Fibroblast of lung (primary cell): Measurements from ENCODE around the gene TMPRSS13.
"Not testable (repeated sequence)": the region's sequence is repeated elsewhere in the genome, so short reads cannot be mapped to it uniquely, and the experiment has no call there.

ENCODE experiments used
- CTCF ChIP-seq, 2 donors: IDR thresholded peaks in 1 of 2; conservative IDR thresholded peaks in 1 of 2; 1 replicate in 1 of 2; 2 replicates in 1 of 2; pipeline ENCODE4 v1.5.1; 2011 to 2012; ENCODE audit warnings: low read length in 2 of 2, control low read depth in 1 of 2, inconsistent platforms in 1 of 2, low read depth in 1 of 2, mild to moderate bottlenecking in 1 of 2
- EZH2 ChIP-seq: IDR thresholded peaks from 2 replicates; pipeline ENCODE4 v1.5.1; 2012; ENCODE audit warnings: low read length, control low read depth, mild to moderate bottlenecking; ENCODE audit errors: missing control alignments

- not testable (repeated sequence) for TF ChIP-seq CTCF (conservative IDR thresholded peaks at IDR 0.05 in 1 of 2, IDR thresholded peaks at IDR 0.05 in 1 of 2; ENCODE audit: low read depth in 1 of 2, low read length in 2 of 2); EZH2
Observed at GRCh38 chr11:117947751-117948150, 18.5 kb upstream of the TMPRSS13 start.
